K562 (cell line): ENCODE results near the gene EPHB4. TPM values are rescaled to one million over a fixed set of nuclear protein-coding genes. Genes with fewer than 3 reads are reported as not detected.
A peak's percentile ranks its signal among the peaks of the same experiment; 100 is the strongest.

Experiments
- BCOR ChIP-seq: fragments of 450-650 bp; IDR thresholded peaks from 2 replicates; pipeline ENCODE4 v1.6.1; 2016
- DACH1 ChIP-seq: fragments of 450-650 bp; IDR thresholded peaks from 2 replicates; pipeline ENCODE4 v1.6.1; 2018; ENCODE audit not compliant: partially characterized antibody
- ELF4 ChIP-seq: fragments of 450-650 bp; formaldehyde crosslinking; IDR thresholded peaks from 2 replicates; pipeline ENCODE4 v1.4.0; 2022; ENCODE audit warnings: missing genetic modification characterization
- FOXA3 ChIP-seq, 2 experiments: fragments of 450-650 bp in 1 of 2; sonication (generic) in 1 of 2; formaldehyde crosslinking; IDR thresholded peaks in 1 of 2; conservative IDR thresholded peaks in 1 of 2; 2 replicates each; pipeline versions ENCODE4 v1.4.0 to v1.8.0; 2020 to 2022; ENCODE audit warnings: mild to moderate bottlenecking in 2 of 2, missing genetic modification reagents in 1 of 2
- HDAC3 ChIP-seq: fragments of 450-650 bp; IDR thresholded peaks from 2 replicates; pipeline ENCODE4 v1.6.1; 2018; ENCODE audit warnings: borderline replicate concordance, mild to moderate bottlenecking, moderate library complexity; ENCODE audit not compliant: partially characterized antibody
- PRPF4 ChIP-seq: fragments of 200-400 bp; formaldehyde crosslinking; IDR thresholded peaks from one replicate; pipeline ENCODE4 v1.6.1; 2017; ENCODE audit warnings: low read length, low read depth, mild to moderate bottlenecking; ENCODE audit not compliant: insufficient read depth, poor library complexity, severe bottlenecking
- SRSF7 ChIP-seq: fragments of 200-400 bp; formaldehyde crosslinking; optimal IDR thresholded peaks from 2 replicates; pipeline ENCODE3; 2017; ENCODE audit warnings: mild to moderate bottlenecking, low read depth, low read length
- ZBTB7A ChIP-seq: IDR thresholded peaks from 2 replicates; pipeline ENCODE4 v1.6.1; 2011; ENCODE audit warnings: low read depth, mild to moderate bottlenecking, low read length, moderate library complexity, borderline replicate concordance; ENCODE audit not compliant: control insufficient read depth
- ZFP1 ChIP-seq: fragments of 450-650 bp; formaldehyde crosslinking; IDR thresholded peaks from 2 replicates; pipeline ENCODE4 v1.4.0; 2020; ENCODE audit warnings: mild to moderate bottlenecking, mixed read lengths
- ZFP36 ChIP-seq: fragments of 150-350 bp; IDR thresholded peaks from 2 replicates; pipeline ENCODE4 v1.6.1; 2018; ENCODE audit warnings: low read length, low read depth; ENCODE audit not compliant: partially characterized antibody
- ZNF224 ChIP-seq: sonication (generic); formaldehyde crosslinking; IDR thresholded peaks from 2 replicates; pipeline ENCODE4 v1.8.0; 2022; ENCODE audit warnings: mild to moderate bottlenecking, missing genetic modification reagents
- ZZZ3 ChIP-seq: fragments of 450-650 bp; IDR thresholded peaks from 2 replicates; pipeline ENCODE4 v1.6.1; 2016; ENCODE audit warnings: antibody characterized with exemption, mild to moderate bottlenecking, moderate library complexity
- polyA plus RNA-seq, 8 experiments: library from polyadenylated mRNA; depleted of rRNA in 4 of 8; stranded (reverse) in 5 of 8; unstranded in 3 of 8; fragments of >200 nt; fragmentation: Nextera tagmentation in 2 of 8; fragmentation: Illumina TruSeq in 1 of 8; extraction: Ambion mirVana in 2 of 8; extraction: Trizol in 1 of 8; gene quantifications; 2 replicates each; pipeline versions ENCODE4 v1.2.1 to v1.2.3, GENCODE V29; 2011 to 2014; ENCODE audit warnings: inconsistent platforms in 1 of 8, missing spikeins in 1 of 8
- total RNA-seq, 7 experiments: library from RNA; depleted of rRNA in 6 of 7; stranded (reverse); fragments of >200 nt in 6 of 7; fragmentation: Illumina TruSeq in 2 of 7; extraction: Trizol in 2 of 7; gene quantifications; 2 replicates each; pipeline versions ENCODE4 v1.2.1 to v1.2.3, GENCODE V29; 2011 to 2021; ENCODE audit warnings: low replicate concordance in 1 of 7
- TF ChIP-seq, protein P1 (sequence below), 2 experiments: fragments of 450-650 bp in 1 of 2; sonication (generic) in 1 of 2; formaldehyde crosslinking in 1 of 2; IDR thresholded peaks; 2 replicates each; pipeline versions ENCODE4 v1.7.1 to v1.9.0; 2016 to 2022; ENCODE audit warnings: inconsistent platforms in 1 of 2, mild to moderate bottlenecking in 1 of 2, missing genetic modification reagents in 1 of 2
- TF ChIP-seq, protein P2 (sequence below): fragments of 450-650 bp; formaldehyde crosslinking; IDR thresholded peaks from 2 replicates; pipeline ENCODE4 v1.4.0; 2020; ENCODE audit warnings: mild to moderate bottlenecking
- TF ChIP-seq, protein P3 (sequence below): sonication (generic); formaldehyde crosslinking; IDR thresholded peaks from 2 replicates; pipeline ENCODE4 v1.8.1; 2023; ENCODE audit warnings: mild to moderate bottlenecking, missing genetic modification reagents

Gene EPHB4
- total and polyA plus RNA-seq, 9 of the 15 experiments (the other 6 are each of a cell fraction or from before 2014, with no cell fraction given): 1.2 to 82.1 (median 37.9) TPM

DNA sequence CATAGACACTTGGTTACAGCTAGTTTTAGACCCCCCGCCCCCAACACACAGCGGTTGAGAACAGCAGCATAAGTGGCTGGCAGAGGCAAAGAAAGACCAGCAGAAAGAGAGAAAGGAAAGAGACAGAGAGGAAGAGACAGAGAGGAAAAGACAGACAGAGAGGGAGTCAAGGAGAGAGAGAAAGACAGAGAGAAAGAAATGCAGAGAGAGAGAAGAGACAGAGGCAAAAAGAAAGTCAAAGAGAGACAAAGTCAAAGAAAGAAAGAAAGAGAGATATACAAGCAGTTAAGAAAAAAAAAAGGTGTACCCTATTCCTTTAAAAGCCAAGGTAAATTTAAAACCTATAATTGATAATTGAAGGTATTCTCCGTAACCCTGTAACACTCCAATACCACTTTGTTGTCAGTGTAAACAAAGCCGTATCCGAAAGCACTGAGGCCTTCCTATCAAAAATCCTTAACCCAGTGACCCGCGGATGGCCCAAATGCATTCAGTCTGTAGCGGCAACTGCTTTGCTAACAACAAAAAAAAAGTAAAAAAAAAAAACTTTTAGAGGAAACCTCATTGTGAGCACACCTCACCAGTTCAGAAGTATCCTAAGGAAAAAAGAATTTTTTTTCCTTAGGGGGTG lies 13.3 kb upstream of the EPHB4 start (continued):
- TF ChIP-seq, protein P1, sequence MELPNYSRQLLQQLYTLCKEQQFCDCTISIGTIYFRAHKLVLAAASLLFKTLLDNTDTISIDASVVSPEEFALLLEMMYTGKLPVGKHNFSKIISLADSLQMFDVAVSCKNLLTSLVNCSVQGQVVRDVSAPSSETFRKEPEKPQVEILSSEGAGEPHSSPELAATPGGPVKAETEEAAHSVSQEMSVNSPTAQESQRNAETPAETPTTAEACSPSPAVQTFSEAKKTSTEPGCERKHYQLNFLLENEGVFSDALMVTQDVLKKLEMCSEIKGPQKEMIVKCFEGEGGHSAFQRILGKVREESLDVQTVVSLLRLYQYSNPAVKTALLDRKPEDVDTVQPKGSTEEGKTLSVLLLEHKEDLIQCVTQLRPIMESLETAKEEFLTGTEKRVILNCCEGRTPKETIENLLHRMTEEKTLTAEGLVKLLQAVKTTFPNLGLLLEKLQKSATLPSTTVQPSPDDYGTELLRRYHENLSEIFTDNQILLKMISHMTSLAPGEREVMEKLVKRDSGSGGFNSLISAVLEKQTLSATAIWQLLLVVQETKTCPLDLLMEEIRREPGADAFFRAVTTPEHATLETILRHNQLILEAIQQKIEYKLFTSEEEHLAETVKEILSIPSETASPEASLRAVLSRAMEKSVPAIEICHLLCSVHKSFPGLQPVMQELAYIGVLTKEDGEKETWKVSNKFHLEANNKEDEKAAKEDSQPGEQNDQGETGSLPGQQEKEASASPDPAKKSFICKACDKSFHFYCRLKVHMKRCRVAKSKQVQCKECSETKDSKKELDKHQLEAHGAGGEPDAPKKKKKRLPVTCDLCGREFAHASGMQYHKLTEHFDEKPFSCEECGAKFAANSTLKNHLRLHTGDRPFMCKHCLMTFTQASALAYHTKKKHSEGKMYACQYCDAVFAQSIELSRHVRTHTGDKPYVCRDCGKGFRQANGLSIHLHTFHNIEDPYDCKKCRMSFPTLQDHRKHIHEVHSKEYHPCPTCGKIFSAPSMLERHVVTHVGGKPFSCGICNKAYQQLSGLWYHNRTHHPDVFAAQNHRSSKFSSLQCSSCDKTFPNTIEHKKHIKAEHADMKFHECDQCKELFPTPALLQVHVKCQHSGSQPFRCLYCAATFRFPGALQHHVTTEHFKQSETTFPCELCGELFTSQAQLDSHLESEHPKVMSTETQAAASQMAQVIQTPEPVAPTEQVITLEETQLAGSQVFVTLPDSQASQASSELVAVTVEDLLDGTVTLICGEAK (IDR thresholded peaks at IDR 0.05): peak; percentile 71
- TF ChIP-seq, protein P1 (CRISPR knock-in tag; IDR thresholded peaks at IDR 0.05): no peak
- TF ChIP-seq ZBTB7A (no peak), PRPF4 (no peak), ZFP36 (no peak), BCOR (peak; percentile 81), ZZZ3 (no peak), DACH1 (no peak), HDAC3 (no peak), ZFP1 (CRISPR knock-in tag) (no peak), SRSF7 (no peak), FOXA3 (CRISPR knock-in tag; conservative IDR thresholded peaks at IDR 0.05 in 1 of 2, IDR thresholded peaks at IDR 0.05 in 1 of 2) (no peak), ELF4 (CRISPR knock-in tag) (peak; percentile 90), ZNF224 (no peak)
- TF ChIP-seq, protein P2, sequence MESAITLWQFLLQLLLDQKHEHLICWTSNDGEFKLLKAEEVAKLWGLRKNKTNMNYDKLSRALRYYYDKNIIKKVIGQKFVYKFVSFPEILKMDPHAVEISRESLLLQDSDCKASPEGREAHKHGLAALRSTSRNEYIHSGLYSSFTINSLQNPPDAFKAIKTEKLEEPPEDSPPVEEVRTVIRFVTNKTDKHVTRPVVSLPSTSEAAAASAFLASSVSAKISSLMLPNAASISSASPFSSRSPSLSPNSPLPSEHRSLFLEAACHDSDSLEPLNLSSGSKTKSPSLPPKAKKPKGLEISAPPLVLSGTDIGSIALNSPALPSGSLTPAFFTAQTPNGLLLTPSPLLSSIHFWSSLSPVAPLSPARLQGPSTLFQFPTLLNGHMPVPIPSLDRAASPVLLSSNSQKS: no peak
- TF ChIP-seq, protein P3, sequence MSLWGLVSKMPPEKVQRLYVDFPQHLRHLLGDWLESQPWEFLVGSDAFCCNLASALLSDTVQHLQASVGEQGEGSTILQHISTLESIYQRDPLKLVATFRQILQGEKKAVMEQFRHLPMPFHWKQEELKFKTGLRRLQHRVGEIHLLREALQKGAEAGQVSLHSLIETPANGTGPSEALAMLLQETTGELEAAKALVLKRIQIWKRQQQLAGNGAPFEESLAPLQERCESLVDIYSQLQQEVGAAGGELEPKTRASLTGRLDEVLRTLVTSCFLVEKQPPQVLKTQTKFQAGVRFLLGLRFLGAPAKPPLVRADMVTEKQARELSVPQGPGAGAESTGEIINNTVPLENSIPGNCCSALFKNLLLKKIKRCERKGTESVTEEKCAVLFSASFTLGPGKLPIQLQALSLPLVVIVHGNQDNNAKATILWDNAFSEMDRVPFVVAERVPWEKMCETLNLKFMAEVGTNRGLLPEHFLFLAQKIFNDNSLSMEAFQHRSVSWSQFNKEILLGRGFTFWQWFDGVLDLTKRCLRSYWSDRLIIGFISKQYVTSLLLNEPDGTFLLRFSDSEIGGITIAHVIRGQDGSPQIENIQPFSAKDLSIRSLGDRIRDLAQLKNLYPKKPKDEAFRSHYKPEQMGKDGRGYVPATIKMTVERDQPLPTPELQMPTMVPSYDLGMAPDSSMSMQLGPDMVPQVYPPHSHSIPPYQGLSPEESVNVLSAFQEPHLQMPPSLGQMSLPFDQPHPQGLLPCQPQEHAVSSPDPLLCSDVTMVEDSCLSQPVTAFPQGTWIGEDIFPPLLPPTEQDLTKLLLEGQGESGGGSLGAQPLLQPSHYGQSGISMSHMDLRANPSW (CRISPR knock-in tag): no peak
